SK-N-SH treated with all-trans-retinoic acid at 6 μM for 48 hours (cell line): Measurements from ENCODE around the gene CHPF2.

Source experiments
- ATAC-seq: fragments of 200-7000 bp; cut with Tn5 transposase; 3 replicates; pipeline ENCODE4 v1.9.1; 2020; ENCODE audit warnings: mild to moderate bottlenecking, moderate library complexity
- ARNTL ChIP-seq: fragments of 450-650 bp; formaldehyde crosslinking; IDR thresholded peaks from 2 replicates; pipeline ENCODE4 v1.5.0; 2020; ENCODE audit warnings: low read depth, mild to moderate bottlenecking, moderate library complexity, borderline replicate concordance
- BACH2 ChIP-seq: fragments of 250-450 bp; sonication (Bioruptor Pico); IDR thresholded peaks from 2 replicates; pipeline ENCODE4 v1.9.0; 2021; ENCODE audit warnings: mild to moderate bottlenecking, borderline replicate concordance
- CREB5 ChIP-seq: fragments of 250-450 bp; sonication (Bioruptor Pico); IDR thresholded peaks from 2 replicates; pipeline ENCODE4 v1.5.1; 2020; ENCODE audit warnings: low read depth, mild to moderate bottlenecking, moderate library complexity
- CSDC2 ChIP-seq: fragments of 250-450 bp; sonication (Bioruptor Pico); IDR thresholded peaks from 2 replicates; pipeline ENCODE4 v1.5.0; 2020; ENCODE audit warnings: mild to moderate bottlenecking, moderate library complexity
- CSRNP3 ChIP-seq: fragments of 250-450 bp; sonication (Bioruptor Pico); IDR thresholded peaks from 2 replicates; pipeline ENCODE4 v1.5.1; 2021; ENCODE audit warnings: mild to moderate bottlenecking, moderate library complexity
- GLIS3 ChIP-seq: fragments of 250-450 bp; sonication (Bioruptor Pico); IDR thresholded peaks from 2 replicates; pipeline ENCODE4 v1.5.0; 2020; ENCODE audit warnings: mild to moderate bottlenecking, moderate library complexity
- ISL1 ChIP-seq: fragments of 250-450 bp; sonication (Bioruptor Pico); IDR thresholded peaks from 2 replicates; pipeline ENCODE4 v2.1.2; 2022; ENCODE audit warnings: mild to moderate bottlenecking, moderate library complexity
- OSR1 ChIP-seq: fragments of 250-450 bp; sonication (Bioruptor Pico); IDR thresholded peaks from 2 replicates; pipeline ENCODE4 v1.8.0; 2022; ENCODE audit warnings: moderate library complexity, mild to moderate bottlenecking, inconsistent platforms
- PATZ1 ChIP-seq: fragments of 250-450 bp; sonication (Bioruptor Pico); IDR thresholded peaks from 2 replicates; pipeline ENCODE4 v1.8.0; 2020; ENCODE audit warnings: mild to moderate bottlenecking, moderate library complexity, borderline replicate concordance
- POU6F1 ChIP-seq: fragments of 250-450 bp; sonication (Bioruptor Pico); IDR thresholded peaks from 2 replicates; pipeline ENCODE4 v1.8.0; 2021; ENCODE audit warnings: low read depth, mild to moderate bottlenecking, moderate library complexity, borderline replicate concordance
- PPARA ChIP-seq: fragments of 250-450 bp; sonication (Bioruptor Pico); IDR thresholded peaks from 2 replicates; pipeline ENCODE4 v1.5.0; 2020; ENCODE audit warnings: mild to moderate bottlenecking, borderline replicate concordance
- RARB ChIP-seq: fragments of 250-450 bp; sonication (Bioruptor Pico); IDR thresholded peaks from 2 replicates; pipeline ENCODE4 v1.8.0; 2021; ENCODE audit warnings: mild to moderate bottlenecking, moderate library complexity
- SNAI2 ChIP-seq: fragments of 250-450 bp; sonication (Bioruptor Pico); IDR thresholded peaks from 2 replicates; pipeline ENCODE4 v1.5.0; 2020; ENCODE audit warnings: mild to moderate bottlenecking, moderate library complexity
- TCF4 ChIP-seq: fragments of 250-450 bp; sonication (Bioruptor Pico); IDR thresholded peaks from 2 replicates; pipeline ENCODE4 v1.8.0; 2021; ENCODE audit warnings: mild to moderate bottlenecking, moderate library complexity, borderline replicate concordance
- TOX ChIP-seq: fragments of 250-450 bp; sonication (Bioruptor Pico); IDR thresholded peaks from 2 replicates; pipeline ENCODE4 v1.8.0; 2021; ENCODE audit warnings: mild to moderate bottlenecking, moderate library complexity, borderline replicate concordance
- TSHZ2 ChIP-seq: fragments of 250-450 bp; sonication (Bioruptor Pico); IDR thresholded peaks from 2 replicates; pipeline ENCODE4 v1.5.0; 2020; ENCODE audit warnings: mild to moderate bottlenecking, moderate library complexity
- ZC3H10 ChIP-seq: fragments of 250-450 bp; sonication (Bioruptor Pico); IDR thresholded peaks from 2 replicates; pipeline ENCODE4 v1.5.1; 2021; ENCODE audit warnings: mild to moderate bottlenecking, moderate library complexity
- ZFP3 ChIP-seq: fragments of 250-450 bp; sonication (Bioruptor Pico); IDR thresholded peaks from 2 replicates; pipeline ENCODE4 v1.5.0; 2020; ENCODE audit warnings: mild to moderate bottlenecking, moderate library complexity
- ZFP30 ChIP-seq: fragments of 450-650 bp; formaldehyde crosslinking; IDR thresholded peaks from 2 replicates; pipeline ENCODE4 v1.5.0; 2022; ENCODE audit warnings: mild to moderate bottlenecking, moderate library complexity
- ZNF565 ChIP-seq: fragments of 450-650 bp; formaldehyde crosslinking; conservative IDR thresholded peaks from 2 replicates; pipeline ENCODE4 v1.5.0; 2020; ENCODE audit warnings: low read depth, mild to moderate bottlenecking, moderate library complexity
- ZNF8 ChIP-seq: fragments of 450-650 bp; formaldehyde crosslinking; IDR thresholded peaks from 2 replicates; pipeline ENCODE4 v1.5.0; 2020; ENCODE audit warnings: mild to moderate bottlenecking, moderate library complexity

CHPF2 gene

GRCh38 chr7:151189038-151189437 lies 43.2 kb upstream of the CHPF2 start (continued):
- no peak for TF ChIP-seq RARB
- TF ChIP-seq CREB5 (CRISPR knock-in tag), result no peak
- no peak for TF ChIP-seq PPARA (CRISPR knock-in tag)
- no peak for TF ChIP-seq CSDC2
- TF ChIP-seq TCF4 (CRISPR knock-in tag), result no peak

GRCh38 chr7:151191544-151191943 lies 40.7 kb upstream of the CHPF2 start:
- ATAC-seq, result no peak
- TF ChIP-seq CREB5 (CRISPR knock-in tag), result no peak
- no peak for TF ChIP-seq POU6F1 (CRISPR knock-in tag)

GRCh38 chr7:151192002-151192539 lies 40.2 kb upstream of the CHPF2 start:
- no peak for ATAC-seq
- TF ChIP-seq ZC3H10 (CRISPR knock-in tag) (no peak), ARNTL (CRISPR knock-in tag) (no peak), CREB5 (CRISPR knock-in tag) (no peak), PPARA (CRISPR knock-in tag) (no peak), OSR1 (CRISPR knock-in tag) (no peak), BACH2 (no peak), PATZ1 (CRISPR knock-in tag) (no peak), TCF4 (CRISPR knock-in tag) (no peak), ZNF565 (no peak), GLIS3 (no peak), ZFP30 (CRISPR knock-in tag) (no peak), CSRNP3 (CRISPR knock-in tag) (no peak), ZFP3 (CRISPR knock-in tag) (no peak), ZNF8 (CRISPR knock-in tag) (no peak), SNAI2 (CRISPR knock-in tag) (no peak), CSDC2 (no peak), TSHZ2 (CRISPR knock-in tag) (no peak), TOX (CRISPR knock-in tag) (no peak), ISL1 (CRISPR knock-in tag) (no peak), RARB (no peak)
